Muscle layer of colon (tissue), 2 donors: ENCODE measurements around the gene AP3D1.
A peak's percentile ranks its signal among the peaks of the same experiment; 100 is the strongest.
"Not testable (repeated sequence)": the region's sequence is repeated elsewhere in the genome, so short reads cannot be mapped to it uniquely, and the experiment has no call there.

Experiments used
- H3K27ac ChIP-seq: one replicate; pipeline ENCODE4 v1.7.0; 2013; ENCODE audit warnings: low read depth, mild to moderate bottlenecking, low read length, moderate library complexity
- H3K27me3 ChIP-seq, 2 donors: one replicate each; pipeline ENCODE4 v1.7.0; 2013; ENCODE audit warnings: low read length in 2 of 2, mild to moderate bottlenecking in 2 of 2; ENCODE audit not compliant: insufficient read depth in 2 of 2, control insufficient read depth in 1 of 2
- H3K36me3 ChIP-seq: one replicate; pipeline ENCODE4 v1.7.0; 2013; ENCODE audit warnings: mild to moderate bottlenecking, low read length; ENCODE audit not compliant: insufficient read depth
- H3K4me1 ChIP-seq: one replicate; pipeline ENCODE4 v1.7.0; 2013; ENCODE audit warnings: mild to moderate bottlenecking, low read length; ENCODE audit not compliant: insufficient read depth
- H3K4me3 ChIP-seq, 2 donors: one replicate each; pipeline ENCODE4 v1.7.0; 2013; ENCODE audit warnings: low read length in 2 of 2, low read depth in 1 of 2, mild to moderate bottlenecking in 1 of 2, moderate library complexity in 1 of 2
- H3K9ac ChIP-seq: one replicate; pipeline ENCODE4 v1.7.0; 2013; ENCODE audit warnings: low read length
- H3K9me3 ChIP-seq: one replicate; pipeline ENCODE4 v1.7.0; 2013; ENCODE audit warnings: mild to moderate bottlenecking, low read length
- donor health status: abdominal sarcoma.
- donor health status: Adenocarcinoma of cecum.

Gene AP3D1

DNA sequence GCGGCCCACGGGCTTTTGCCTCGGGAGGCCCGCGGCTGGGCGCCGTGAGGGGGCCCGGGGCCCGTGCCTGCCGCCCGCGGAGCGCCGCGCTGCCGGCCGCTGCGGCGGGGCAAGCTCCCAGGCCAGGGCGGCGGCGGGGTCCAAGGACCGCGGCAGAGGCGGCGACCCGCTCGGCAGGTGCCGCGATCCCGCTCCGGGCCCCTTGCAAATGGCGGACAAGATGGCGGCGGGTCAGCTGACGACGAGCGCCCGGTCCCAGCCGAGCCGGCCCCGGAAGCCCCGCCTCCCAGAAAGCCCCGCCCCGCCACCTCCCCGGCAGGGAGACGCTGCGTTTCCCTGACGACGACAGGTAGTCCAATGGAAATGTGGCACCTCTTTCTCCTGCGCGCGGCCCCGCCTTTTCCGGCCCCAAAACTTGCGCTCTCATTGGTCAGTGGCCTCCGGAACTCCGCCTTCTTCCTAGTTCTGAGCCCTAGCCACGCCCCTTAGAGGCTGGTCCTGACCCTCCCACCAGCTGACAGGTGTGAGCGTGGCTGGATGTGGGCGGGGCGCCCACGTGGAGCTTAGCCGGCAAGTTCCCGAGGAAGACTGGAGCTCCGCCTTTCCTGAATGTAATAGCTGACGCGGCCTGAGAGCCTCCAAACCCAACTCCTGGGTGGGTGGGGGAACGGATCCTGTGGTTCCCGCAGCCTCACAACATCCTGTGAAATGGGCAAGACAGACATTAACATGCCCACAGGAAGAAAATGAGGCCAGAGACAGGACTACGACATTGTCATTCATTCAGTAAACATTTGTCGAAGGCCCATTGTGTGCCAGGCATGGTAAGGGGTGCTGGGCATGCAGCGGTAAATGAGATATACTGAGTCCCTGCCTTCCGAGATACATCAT lies at the start of gene AP3D1:
TSS of gene AP3D1 (minus strand) at position 228 of the 891 bp plus-strand sequence. CDS start 232 bp downstream, outside the sequence.
- Histone ChIP-seq H3K4me1 (peaks cover 24% of the 10 kb centered on the region), H3K9ac (peak within 1 kb of the TSS; percentile 88), H3K4me3 (peak within 1 kb of the TSS; percentile 74 to 83), H3K27me3 (no peaks in the 10 kb centered on the region), H3K36me3 (no peaks in the 10 kb centered on the region), H3K9me3 (no peaks in the 10 kb centered on the region), H3K27ac (peak within 1 kb of the TSS; percentile 94)

DNA sequence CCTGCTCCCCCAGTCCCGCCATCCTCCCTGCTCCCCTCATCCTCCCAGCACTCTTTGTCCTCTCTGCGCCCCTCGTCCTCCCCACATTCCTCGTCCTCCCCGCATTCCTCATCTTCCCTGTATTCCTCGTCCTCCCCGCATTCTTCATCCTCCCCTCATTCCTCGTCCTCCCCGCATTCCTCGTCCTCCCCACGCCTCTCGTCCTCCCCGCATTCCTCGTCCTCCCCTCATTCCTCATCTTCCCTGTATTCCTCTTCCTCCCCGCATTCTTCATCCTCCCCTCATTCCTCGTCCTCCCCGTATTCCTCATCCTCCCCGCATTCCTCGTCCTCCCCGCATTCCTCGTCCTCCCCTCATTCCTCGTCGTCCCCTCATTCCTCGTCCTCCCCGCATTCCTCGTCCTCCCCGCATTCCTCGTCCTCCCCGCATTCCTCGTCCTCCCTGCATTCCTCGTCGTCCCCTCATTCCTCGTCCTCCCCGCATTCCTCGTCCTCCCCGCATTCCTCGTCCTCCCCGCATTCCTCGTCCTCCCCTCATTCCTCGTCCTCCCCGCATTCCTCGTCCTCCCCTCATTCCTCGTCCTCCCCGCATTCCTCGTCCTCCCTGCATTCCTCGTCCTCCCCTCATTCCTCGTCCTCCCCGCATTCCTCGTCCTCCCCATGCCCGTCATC lies 49.4 kb upstream of the AP3D1 start:
- H3K27me3 ChIP-seq, H3K27ac ChIP-seq, H3K9ac ChIP-seq, H3K9me3 ChIP-seq, H3K4me1 ChIP-seq, H3K4me3 ChIP-seq, H3K36me3 ChIP-seq: not testable (repeated sequence)

DNA sequence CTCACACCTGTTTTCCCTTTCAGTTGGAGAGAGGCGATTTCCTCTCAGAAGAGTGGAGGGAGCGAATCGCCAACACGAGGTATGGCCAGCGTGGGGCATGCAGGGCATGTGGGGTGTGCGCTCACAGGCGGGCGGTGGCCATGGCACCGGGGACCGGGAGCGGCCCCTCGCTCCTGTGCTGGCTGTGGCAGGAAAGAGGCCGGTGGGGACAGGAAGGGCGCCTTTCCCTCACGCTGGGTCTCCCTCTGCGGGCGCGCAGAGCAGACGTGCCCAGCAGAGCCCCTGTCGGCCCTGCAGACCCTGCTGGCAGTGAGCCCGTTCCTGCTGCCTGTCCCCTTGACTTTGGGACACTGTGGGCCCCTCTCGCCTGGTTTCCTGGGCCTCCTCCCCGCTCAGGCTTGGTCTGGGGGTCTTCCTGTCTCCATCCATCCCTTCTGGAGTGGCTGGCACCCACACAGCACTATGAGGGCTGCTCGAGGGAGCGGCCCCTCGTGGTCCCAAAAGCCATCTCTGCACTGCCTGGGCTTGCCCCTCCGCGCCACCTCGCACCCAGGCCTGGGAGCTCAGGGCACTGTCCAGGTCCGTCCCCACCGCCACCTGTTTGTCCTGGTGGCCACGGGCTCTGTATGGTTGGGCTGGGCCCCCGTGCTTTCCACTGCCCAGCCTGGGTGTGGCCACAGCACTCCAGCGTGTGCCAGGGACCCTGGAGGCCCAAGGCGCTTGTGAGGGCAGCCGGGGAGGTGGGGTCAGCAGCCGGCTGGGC lies 48.7 kb upstream of the AP3D1 start:
- no peaks in the 10 kb centered on the region for H3K4me1 ChIP-seq
- no peak overlapping the region for H3K4me3 ChIP-seq
- H3K9me3 ChIP-seq: no peaks in the 10 kb centered on the region
- no peak overlapping the region for H3K27ac ChIP-seq
- H3K36me3 ChIP-seq: peaks cover 15% of the 10 kb centered on the region
- no peaks in the 10 kb centered on the region for H3K27me3 ChIP-seq
- no peak overlapping the region for H3K9ac ChIP-seq

DNA sequence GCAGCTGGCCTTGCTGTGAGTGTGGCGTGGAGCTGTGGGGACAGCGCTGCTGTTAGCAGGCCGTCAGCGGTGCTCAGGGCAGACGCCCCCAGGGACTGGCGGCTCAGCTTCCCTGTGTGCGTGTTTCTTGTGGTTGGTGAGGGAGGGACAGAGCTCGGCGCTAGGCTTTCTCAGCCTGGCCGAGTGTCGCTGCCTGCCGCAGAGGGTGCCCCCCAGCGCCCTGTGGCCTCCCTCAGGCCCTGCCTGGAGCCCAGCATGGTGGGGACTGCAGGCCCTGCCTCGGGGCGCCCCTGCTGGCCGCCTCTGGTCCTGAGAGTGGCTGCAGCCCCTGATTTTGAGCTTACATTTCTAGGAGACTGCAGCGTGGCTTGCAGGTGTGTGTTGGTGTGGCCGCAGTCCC lies 47.8 kb upstream of the AP3D1 start:
- H3K36me3 ChIP-seq: peaks cover 22% of the 10 kb centered on the region

DNA sequence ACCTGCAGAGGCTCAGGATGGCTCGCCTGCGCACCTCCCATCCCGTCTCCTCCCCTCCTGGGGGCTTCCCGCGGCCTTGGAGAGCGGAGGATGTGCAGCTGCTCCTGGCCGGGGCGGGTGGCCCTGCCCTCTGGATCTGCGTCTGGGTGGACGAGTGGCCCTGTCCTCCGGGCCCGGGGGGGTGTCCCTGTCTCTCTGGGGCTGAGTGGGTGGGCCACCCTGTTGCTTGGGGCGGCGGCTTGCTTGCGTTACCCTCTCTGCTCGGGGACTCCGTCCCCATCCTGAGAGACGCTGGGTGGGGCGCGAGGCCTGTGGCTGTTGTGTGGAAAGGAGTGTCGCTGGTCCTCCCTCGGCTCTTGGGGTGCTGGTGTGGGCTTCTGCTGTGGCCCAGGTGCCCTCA lies 47.0 kb upstream of the AP3D1 start:
- Histone ChIP-seq H3K9ac (no peak overlapping the region), H3K36me3 (peaks cover 26% of the 10 kb centered on the region), H3K4me3 (no peak overlapping the region), H3K9me3 (no peaks in the 10 kb centered on the region), H3K27me3 (no peaks in the 10 kb centered on the region), H3K27ac (no peak overlapping the region), H3K4me1 (no peaks in the 10 kb centered on the region)

More for the DNA sequence above, 47.8 kb upstream of the AP3D1 start:
- no peaks in the 10 kb centered on the region for H3K9me3 ChIP-seq
- no peak overlapping the region for H3K9ac ChIP-seq
- H3K4me3 ChIP-seq: no peak overlapping the region
- H3K27me3 ChIP-seq: no peaks in the 10 kb centered on the region
- H3K27ac ChIP-seq: no peak overlapping the region
- no peaks in the 10 kb centered on the region for H3K4me1 ChIP-seq

DNA sequence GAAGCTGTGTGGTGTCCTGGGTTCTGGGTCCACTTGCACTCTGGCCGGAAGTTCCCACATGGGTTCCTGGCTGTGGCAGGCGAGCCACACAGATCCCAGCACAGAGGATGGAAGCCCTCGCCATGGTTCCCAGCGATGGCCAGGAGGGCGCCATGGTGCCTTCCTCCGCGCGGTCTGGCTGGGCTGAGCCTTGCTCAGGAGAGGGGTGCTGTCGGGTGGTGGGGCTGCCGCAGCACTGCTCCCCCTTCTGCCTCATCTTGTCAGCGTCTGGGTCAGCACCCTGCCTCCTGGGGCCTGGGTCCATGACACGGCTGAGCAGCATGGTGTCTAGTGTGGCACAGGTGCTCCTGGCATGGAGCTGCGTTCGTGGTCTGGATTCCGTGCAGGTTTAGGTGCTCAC lies 45.9 kb upstream of the AP3D1 start:
- H3K36me3 ChIP-seq: peaks cover 34% of the 10 kb centered on the region
- H3K27ac ChIP-seq: no peak overlapping the region
- no peaks in the 10 kb centered on the region for H3K9me3 ChIP-seq
- H3K27me3 ChIP-seq: no peaks in the 10 kb centered on the region
- no peak overlapping the region for H3K4me3 ChIP-seq
- no peak overlapping the region for H3K9ac ChIP-seq
- no peaks in the 10 kb centered on the region for H3K4me1 ChIP-seq

DNA sequence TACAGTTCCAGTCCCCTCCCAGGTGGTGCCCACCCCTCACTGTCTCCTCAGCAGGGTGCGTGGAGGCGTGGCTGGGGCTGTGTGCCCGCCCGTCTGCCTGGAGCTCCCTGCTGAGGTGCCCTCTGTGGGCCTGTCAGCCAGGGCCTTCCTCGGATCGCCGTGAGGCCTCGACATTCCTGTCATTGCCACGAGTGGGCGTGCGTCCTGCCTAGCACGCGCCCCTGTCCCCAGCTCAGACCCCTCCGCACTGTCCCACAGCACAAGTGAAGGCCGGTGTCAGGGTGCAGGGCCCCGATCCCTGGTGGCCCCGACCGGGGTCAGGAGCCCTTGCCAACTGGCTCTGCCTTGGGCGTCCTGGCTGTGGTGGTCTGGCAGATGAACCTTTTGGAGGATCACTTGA lies 44.5 kb upstream of the AP3D1 start:
- H3K4me1 ChIP-seq: no peaks in the 10 kb centered on the region
- H3K27ac ChIP-seq: no peak overlapping the region
- H3K36me3 ChIP-seq: peaks cover 39% of the 10 kb centered on the region
- no peak overlapping the region for H3K4me3 ChIP-seq
- no peaks in the 10 kb centered on the region for H3K9me3 ChIP-seq
- no peaks in the 10 kb centered on the region for H3K27me3 ChIP-seq
- H3K9ac ChIP-seq: no peak overlapping the region

DNA sequence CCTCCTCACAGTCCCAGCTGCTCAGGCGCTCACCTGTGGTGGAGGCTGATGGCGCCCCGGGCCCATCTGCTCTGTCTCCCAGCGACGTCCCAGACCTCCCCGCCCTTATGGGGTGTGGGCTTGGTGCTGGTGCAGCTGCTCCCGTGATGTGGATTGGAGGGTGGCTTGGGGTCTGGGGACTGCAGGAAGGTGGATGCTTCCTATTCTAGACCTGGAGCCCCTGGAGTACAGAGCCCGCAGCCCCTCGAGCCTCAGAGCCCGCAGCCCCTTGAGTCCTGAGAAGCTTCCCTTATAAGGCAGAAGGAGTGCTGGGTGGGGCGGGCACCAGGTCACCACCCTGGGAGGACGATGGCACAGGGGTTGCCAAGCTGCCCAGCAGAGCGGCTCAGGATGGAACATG lies 44.0 kb upstream of the AP3D1 start:
- H3K36me3 ChIP-seq: peaks cover 39% of the 10 kb centered on the region
- H3K4me3 ChIP-seq: no peak overlapping the region
- no peaks in the 10 kb centered on the region for H3K27me3 ChIP-seq
- H3K27ac ChIP-seq: no peak overlapping the region
- no peaks in the 10 kb centered on the region for H3K9me3 ChIP-seq
- H3K4me1 ChIP-seq: no peaks in the 10 kb centered on the region
- no peak overlapping the region for H3K9ac ChIP-seq

DNA sequence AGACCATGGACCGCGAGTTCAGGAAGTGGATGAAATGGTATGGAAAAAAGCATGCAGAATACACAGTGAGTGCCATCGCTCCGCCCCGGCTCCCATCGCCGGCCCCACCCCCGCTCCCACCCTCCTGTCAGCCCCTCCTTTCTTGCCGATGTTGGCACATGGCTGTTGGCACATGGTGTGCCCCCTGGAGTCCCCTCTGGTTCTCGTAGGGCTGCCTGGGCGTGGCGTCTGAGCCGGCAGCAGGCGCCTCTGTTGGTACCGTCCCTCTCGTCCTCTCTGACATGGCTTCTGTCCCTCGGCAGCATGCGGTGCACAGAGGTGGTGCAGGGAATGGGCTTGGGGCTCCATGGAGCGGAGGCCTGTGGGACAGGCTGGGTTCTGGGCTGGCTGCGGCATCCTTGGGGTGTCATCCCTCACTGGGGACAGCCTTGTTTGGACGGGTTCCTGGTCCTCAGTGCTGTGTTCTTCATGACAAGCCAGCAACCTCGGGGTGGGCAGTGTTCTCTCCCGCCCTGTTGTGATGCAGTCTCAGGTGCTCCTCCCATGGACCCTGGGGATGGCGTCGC lies 43.2 kb upstream of the AP3D1 start:
- H3K9me3 ChIP-seq: no peaks in the 10 kb centered on the region
- no peak overlapping the region for H3K4me3 ChIP-seq
- no peaks in the 10 kb centered on the region for H3K27me3 ChIP-seq
- H3K9ac ChIP-seq: no peak overlapping the region
- H3K27ac ChIP-seq: no peak overlapping the region
- H3K4me1 ChIP-seq: no peaks in the 10 kb centered on the region
- H3K36me3 ChIP-seq: peaks cover 39% of the 10 kb centered on the region

DNA sequence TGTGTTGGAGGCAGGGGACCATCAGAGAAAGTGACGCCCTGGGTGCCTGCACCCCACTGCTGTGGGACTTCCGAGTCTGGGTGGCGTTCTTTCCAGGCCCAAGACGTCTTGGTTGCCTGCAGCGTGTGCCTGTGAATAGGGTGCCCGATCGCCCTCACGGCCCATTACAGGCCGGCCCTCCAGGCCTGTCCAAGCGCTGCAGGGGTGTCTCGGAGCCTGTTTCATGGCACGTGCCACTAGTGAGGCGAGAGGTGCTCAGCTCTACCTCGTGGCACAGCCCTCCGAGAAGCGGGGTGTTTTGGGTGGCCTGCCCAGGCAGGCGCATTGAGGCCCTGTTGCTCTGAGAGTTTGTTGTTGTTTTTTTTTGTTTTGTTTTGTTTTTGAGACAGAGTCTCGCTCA lies 42.4 kb upstream of the AP3D1 start:
- H3K4me1 ChIP-seq: no peaks in the 10 kb centered on the region
- no peak overlapping the region for H3K4me3 ChIP-seq
- no peak overlapping the region for H3K9ac ChIP-seq
- H3K9me3 ChIP-seq: no peaks in the 10 kb centered on the region
- H3K36me3 ChIP-seq: peaks cover 39% of the 10 kb centered on the region
- H3K27me3 ChIP-seq: no peaks in the 10 kb centered on the region
- no peak overlapping the region for H3K27ac ChIP-seq

DNA sequence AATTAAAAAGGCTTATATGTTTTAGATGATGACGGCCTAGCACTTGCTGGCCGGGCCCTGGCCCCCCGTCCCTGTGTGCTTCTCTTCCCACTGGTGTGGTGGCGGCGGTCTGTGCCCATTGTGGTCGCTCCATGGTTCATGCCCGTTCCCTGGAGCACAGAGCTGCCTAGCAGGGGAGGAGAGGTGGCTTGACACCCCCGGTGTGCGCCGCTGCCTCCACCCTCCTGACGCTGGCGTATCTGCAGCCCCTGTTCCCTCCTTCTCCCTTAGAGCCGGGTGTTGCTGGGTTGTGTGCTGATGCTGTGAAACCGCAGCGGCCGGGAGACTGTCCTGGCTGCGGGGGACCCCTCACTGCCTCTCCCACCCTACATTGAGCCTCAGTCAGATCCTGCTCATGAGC lies 41.5 kb upstream of the AP3D1 start:
- Histone ChIP-seq H3K4me3 (no peak overlapping the region), H3K36me3 (peaks cover 39% of the 10 kb centered on the region), H3K27me3 (no peaks in the 10 kb centered on the region), H3K9ac (no peak overlapping the region), H3K27ac (no peak overlapping the region), H3K9me3 (no peaks in the 10 kb centered on the region), H3K4me1 (no peaks in the 10 kb centered on the region)
